HG03139 (cell line): Measurements from ENCODE around the gene SRL.
"Not testable (repeated sequence)": the region's sequence is repeated elsewhere in the genome, so short reads cannot be mapped to it uniquely, and the experiment has no call there.

Source experiments
- ATAC-seq: cut with Tn5 transposase; IDR thresholded peaks from one replicate; pipeline ENCODE4 v1.9.1; 2021; ENCODE audit not compliant: unreplicated experiment

SRL gene

DNA sequence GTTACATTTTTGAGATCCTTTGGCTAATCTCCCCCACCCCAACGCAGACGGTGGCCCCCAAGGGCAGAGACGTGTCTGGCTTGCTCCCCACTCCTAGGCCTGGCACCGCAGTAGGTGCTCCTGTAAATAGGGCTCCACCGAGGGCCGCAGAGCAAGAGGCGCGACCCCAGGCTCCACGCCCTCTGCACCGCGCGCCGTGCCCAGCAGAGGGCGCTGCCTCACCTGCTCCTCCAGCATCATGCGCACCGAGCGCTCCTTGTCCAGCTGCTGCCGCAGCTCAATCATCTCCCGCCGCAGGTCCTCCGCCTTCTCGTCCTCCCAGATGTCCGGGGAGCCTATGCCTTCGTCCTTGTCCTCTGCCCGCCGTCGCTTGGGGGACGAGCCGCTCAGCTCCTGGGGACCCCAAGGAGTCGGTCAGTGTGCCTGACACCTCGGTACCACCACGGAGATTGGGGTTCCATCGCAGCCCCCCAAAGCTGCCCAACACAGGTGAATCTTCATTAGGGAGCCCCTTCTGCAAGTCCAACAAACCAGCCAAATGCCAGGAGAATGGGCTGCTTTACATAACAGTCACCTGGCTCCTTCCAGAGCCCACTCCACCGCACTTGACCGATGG lies 19.8 kb upstream of the SRL start:
- no peak for ATAC-seq

DNA sequence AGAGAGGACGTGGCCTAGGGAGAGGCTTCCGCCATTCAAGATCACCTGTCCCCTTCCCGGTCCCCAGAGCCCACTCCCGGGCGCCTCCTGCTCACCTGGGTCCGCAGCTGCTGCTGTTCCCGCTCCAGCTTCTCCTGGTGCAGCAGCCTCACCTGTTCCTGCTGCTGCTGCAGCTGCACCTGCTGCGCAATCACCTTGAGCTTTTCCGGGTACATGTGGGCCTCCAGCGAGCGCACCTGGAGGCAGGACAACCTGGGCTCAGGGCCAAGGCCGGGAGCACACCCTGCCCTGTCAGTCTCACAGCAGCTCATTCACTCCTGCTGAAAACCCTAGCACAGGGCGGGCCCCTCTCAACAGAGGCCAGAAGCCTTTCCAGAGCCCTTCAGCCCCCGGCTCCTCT lies 18.5 kb upstream of the SRL start:
- ATAC-seq = no peak

DNA sequence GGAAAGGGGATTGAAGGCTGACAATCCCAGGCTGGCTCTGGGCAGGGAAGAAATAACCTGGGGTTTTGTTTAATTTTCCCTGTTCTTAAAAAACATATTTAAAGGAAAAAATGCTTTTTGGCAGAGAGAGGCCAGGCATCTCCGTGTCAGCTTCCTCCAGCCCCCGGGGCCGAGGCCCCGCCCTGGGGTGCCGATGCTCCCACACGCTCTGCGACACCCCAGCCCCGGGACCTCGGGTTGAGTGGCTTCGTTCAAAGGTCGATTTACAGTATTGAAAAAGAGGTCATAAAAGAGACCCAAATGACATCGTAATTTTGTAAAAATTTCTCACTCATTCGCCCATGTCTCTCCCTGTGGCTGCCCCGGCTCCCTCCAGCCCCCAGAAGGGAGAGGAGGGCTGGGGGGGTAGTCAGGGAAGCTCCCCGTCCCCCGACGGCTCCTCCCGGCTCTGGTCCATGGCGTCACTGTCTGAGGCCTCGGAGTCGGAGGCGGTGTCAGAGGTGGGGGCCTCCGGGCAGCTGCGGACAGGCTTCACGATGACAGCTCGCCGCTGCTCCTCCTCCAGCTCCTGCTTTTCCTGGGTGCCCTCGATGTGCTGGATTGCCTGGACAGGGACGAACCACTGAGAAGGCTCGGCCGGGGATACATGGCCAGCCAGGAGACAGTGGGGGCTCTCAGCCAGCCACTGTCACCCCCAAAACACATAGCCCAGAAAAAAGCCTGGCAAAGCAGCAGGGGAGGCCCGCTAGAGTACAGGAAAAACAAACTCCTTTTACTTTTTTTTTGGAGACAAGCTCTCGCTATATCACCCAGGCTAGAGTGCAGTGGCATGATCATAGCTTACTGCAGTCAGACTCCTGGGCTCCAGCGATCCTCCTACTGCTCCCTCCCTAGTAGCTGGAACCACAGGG lies 16.0 kb upstream of the SRL start:
- ATAC-seq = no peak

DNA sequence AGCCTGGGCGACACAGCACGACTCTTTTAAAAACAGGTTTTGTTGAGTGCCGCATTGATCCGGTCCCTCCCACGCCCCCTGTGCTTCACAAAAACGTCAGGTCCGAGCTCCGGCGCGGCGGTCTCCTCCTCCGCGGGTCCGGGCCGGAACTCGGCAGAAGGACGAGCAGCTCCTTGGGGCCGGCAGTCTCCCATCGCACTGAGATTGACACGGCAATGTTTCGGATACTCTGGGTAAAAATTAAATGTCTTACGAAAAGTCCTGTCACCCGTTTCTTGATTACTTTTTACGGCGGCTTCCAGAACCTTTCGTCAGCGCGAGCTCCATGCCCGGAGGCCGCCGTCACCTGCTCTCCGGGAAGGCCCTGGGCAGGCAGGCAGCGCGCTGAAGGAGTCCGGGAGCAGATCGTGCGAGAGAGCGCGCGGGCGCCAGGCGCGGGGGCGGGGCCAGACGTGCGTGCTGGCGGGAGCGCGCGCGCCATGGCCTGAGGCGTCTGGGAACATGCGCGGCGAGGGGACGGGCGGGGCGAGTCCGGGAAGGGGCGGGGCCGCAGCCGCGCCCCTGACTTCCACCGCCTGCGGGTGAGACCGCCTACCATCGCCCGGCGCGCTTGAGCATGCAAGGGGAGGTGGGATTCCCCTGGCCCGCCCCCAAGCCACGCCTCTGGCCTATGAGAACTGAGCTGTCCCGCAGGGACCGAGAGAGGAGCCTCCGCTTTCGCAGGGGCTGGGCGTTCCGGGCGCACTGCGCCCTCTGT lies 11.7 kb upstream of the SRL start:
- ATAC-seq = peak; percentile 92

DNA sequence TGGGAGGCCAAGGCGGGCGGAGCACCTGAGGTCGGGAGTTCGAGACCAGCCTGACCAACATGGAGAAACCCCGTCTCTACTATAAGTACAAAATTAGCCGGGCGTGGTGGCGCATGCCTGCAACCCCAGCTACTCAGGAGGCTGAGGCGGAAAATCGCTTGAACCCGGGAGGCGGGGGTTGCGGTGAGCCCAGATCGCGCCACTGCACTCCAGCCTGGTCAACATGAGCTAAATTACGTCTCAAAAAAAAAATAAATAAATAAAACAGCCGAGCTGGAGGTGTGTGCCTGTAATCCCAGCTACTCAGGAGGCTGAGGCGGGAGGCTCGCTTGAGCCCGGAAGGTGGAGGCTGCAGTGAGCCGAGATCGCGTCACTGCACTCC lies 11.1 kb upstream of the SRL start:
- ATAC-seq = not testable (repeated sequence)

DNA sequence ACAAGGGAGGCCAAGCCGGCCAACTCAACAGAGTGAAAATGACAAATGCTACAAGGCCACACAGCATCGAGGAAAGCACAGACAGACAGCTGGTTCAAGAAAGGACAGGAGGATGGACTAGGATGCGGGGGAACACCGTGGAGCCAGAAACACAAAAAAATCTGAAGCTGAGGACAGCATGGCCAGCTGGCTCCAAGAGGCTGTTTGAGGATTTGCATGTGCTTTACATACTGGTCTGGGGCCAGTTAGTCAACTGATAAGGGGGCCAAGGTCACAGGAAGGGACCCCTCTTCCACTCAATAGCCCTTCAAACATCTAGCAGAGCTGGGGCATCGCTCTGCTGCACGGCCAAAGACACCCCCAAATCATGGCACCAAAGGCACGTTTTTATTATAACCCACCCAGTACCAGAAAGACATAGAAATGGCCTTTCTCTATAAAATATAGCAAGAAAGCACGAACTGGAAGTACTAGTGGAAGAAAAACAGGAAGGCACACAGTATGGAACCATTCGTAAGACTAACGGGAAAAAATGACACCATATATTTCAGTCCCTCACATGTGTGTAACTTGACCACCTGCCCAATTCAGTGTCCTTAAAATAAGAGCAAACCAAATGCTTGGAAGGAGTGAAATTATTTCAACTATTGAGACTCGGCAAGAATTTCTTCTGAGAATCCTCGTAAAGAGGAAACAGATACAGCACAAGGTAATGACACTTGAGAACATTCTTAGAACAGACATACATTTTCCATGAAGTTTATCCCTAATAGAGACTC lies 7.8 kb upstream of the SRL start:
- ATAC-seq = no peak

DNA sequence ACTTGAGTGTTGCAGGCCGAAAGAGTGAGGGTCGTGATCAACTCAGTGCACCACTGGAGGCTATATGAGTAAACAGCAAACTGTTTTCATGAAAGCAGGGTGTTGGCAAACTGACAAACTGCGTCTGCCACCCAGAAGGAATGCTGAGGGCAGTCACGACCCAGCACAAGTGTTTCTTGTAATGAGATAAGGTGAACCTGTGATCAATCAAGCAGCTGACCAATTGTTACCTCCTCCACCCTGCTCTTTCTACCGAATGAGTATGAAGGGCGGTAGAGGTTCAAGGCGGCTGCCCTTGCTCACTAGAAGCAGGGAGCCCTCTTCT lies 5.5 kb upstream of the SRL start:
- ATAC-seq = no peak

DNA sequence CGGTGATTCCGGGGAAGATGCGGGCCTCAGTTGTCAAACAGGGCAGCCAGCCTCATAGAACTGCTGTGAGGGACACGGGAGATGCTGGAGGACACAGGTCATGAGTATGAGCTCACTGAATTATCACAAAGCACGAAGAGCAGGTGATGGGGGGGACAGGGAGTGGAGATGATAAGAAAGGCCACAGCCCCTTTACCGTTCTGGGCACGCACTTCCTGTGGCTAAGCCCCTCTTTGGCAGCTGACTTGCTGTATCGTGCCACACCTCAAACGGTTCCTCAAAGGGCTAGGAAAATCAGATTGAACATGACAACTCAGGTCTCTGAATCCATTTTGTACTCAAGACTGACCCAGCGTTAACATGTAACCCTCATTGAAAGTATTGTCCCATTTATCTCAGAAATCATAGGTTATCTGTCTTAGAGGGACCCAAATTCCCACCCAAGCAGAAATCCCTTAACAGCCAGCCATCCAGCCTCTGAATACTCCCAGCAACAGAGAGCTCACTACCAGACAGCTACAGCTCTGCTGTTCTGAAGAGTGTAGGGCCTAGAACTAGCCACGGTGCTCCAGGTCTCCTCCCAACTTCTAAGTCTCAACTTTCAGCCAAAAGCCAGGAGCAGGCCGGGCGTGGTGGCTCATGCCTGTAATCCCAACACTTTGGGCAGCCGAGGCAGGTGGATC lies 5.0 kb upstream of the SRL start:
- no peak for ATAC-seq

DNA sequence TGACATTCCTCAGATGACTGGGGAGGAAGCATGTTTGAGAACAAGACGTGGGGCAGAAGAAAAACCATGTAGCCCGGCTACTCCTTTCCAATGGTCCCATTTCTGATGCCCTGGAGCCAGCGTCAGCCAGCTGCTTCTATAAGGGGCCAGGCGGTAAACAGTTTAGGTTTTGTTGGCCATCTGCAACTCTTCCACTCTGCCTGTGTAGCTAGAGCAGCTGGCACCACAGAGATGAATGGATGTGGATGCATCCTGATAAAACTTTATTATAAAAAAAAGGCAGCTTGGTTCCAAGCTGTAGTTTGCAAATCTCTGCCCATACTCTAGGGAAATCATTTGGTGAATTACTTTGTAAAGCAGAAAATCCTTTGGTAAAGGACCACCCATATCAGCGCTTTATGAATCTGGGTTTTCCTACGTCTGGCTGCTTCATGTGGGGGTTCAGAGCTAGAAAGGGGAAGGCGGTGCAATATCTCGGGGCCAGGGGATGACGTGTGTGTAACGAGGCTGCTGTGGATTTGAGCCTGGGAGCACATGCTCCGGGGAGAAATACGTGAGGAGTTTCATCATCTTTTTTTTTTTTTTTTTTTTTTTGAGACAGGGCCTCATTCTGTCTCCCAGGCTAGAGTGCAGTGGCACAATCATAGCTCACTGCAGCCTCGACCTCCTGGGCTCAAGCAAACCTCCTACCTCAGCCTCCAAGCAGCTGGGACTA lies 3.4 kb upstream of the SRL start:
- no peak for ATAC-seq

DNA sequence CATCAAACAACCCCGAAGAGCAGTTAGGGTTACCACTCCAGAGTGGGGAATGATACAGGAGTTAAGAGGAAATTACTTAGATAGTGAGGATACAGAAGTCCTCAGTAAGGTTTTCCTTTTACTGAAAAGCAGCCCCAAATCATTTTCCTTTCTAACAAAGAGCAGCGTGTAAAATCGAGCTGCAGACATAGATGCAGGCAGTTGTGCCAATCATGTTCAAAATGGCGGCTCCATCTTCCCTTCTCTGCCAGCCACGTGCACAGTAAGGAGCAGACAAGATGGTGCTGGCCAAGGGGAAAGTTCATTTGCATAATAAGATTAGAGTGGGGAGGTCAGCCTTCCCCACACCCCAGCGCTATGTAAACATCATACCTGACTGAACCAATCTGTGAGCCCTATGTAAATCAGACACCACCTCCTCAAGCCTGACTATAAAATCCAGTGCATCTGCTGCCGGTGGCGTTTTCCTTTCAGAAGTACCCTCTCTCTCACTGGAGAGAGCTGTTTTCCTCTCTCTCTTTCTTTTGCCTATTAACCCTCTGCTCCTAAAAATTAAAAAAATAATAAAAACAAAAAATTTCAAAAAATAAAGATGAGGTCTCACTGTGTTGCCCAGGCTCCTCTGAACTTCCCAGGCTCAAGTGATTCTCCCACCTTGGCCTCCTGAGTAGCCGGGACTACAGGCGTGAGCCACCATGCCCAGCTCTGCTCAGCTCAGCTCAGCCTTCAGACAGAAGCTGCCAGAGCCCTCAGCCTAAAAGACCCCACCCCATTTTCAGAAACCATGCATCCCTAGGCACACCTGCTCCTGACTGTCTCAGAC lies 2.6 kb upstream of the SRL start:
- ATAC-seq = no peak

DNA sequence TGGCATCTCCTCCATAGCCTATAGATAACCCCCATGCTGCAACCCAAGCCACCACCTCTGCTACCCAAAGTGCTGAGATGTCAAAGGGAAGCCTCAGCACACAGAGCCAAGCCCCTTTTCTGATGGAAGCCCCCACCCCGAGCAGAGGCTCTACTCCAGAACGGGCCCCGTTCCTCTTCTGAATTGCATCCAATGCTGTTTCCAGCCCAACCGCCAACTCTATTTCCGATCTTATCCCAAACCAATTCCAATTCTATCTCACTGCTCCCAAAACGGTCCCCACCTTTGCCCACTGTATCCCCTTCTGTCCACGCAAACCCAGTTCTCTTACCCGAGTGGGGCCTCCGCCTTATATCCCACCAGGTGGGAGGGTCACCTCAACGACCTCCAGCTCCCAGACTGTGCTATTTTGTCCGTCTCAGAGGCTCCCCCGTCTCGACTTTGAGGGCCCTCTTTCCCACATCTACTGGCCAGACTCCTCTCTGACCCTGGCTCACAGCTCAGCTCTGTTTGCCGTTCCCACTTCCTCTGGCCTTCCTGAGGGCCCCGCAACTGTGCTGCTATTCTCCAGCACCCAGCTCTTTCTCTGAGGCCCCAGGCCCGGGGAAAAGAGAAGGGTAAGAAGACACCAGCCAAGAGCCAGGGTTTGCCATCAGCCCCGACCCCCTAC lies 487 bp downstream of the SRL start:
- ATAC-seq = no peak

DNA sequence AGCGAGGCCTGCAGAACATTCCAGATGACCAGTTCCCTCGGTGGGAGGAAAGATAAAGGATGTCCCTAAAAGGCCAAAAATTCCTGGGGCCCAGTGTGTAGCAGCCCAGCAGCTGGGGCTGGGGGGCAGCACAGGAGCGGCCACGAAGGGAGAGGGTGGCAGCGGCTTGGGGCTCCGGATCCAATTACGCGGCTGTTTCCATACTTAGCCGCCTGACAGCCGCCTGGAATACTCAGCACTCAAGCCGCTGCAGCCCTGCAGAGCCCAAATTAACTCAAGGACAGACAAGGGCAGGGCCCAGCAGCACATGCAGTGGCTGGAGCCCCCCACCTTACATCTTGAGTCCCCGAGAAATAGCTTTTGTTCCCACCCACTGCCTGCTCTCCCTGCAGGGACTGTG lies 1.3 kb downstream of the SRL start:
- no peak for ATAC-seq

DNA sequence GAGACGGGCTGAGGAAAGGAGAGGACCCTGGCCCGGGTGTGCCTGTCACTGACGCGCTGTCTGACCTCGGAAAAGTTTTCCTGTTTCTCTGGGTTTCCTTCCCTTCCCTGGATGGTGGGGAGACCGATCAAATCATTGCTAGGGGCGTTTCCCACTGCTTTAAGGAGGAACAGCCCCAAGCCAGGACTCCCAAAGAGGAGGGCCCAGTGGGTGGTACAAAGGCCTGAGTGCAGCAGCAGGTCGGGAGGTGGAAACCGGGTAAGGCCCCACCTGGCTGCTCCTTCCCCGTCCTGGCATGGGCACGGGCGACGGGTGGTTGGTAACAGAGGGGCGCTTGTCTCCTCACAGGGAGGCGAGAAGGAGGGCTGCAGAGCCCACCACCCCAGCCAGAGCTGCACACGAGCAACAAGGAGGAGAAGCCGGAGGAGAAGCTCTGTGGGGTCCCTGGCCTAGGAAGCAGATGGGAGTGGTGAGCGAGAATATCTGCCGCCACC lies 2.2 kb downstream of the SRL start:
- ATAC-seq = no peak

DNA sequence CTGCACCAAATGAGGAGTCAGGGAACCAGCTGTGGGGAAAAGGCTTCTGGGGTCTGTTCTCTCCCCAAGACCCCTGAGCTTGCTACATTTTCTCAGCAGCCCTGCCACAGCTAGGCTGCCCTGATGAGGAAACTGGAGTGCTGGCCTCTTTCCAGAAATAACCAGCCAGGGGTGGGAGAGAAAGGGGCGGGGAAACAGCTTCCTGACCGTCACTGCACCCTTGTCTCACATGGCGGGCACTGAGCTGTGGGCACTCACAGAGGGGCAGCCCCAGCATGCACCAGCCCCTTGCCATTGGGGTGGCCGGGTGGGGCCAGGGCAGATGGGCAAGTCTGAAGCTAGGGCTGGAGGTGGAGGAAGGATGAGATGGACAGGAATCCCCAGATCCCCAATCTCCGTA lies 2.9 kb downstream of the SRL start:
- no peak for ATAC-seq

DNA sequence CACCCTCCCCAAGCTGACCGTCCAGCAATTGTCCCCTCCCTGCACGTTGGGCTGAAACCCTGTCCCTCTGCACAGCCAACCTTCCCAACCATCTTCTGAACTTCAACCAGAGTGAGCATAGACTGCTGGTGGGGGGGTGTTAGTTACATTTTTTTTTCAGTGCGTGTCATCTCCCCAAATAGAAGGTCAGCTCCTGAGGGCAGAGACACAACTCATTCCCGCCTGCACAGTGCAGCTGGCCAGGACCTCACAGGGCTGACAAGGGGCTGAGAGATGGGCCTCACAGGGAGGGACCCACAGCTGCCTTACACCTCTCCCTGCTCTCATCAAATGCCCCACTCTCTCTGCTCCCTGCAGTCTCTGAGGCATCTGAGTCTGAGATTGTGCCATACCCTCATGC lies 8.4 kb downstream of the SRL start:
- ATAC-seq = no peak

DNA sequence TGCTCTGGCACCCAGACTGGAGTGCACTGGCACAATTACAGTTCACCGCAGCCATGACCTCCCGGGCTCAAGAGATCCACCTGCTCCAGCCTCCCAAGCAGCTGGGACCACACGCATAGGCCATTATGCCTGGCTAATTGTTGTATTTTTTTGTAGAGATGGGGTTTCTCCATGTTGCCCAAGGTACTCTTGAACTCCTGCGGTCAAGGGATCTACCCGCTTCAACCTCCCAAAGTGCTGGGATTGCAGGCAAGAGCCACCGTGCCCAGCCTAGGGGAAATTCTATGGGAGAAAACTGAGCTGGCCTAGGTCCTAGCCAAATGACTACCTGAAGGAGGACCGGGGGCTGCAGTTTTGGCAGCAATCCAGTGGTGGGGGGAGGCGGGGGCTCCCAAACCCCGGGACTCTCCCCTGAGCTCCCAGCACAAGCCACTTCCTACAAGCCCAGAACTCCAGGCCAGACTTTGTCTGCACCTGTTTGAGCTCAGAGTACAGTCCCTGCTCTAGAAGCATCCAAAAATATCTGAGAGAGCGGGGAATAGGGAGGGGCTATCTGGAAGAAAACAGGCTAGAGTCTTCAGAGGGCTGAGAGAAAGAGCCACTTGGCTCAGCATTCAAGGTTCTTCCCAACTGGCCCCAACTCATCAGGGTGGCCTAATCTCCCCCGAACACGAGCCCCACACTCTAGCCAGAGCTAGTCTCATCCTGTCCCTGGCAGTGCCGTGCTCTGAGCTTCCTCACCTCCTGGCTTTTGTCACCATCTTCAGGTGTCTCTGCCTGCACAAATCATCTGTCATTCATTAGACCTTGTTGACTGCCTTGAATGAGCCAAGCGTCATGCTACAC lies 9.1 kb downstream of the SRL start:
- no peak for ATAC-seq

DNA sequence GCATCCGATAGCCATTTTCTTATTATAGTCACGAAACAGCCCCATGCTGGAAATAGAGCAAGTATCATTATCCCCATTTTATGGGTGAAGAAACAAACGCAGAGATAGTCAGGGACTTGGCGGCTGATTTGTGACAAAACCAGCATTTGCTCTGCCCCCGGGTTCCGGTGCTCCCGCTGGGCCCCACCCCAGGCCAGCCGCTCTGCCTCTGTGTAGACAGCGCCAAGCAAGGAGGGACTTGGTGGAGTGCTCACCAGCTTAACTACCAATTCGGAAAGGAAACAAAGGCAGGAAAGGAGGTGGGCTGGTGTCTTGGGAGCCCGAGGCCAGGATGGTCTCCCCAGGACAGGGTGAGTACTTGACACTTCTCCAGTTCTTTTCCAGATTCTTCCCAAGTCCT lies 10.0 kb downstream of the SRL start:
- ATAC-seq = no peak

DNA sequence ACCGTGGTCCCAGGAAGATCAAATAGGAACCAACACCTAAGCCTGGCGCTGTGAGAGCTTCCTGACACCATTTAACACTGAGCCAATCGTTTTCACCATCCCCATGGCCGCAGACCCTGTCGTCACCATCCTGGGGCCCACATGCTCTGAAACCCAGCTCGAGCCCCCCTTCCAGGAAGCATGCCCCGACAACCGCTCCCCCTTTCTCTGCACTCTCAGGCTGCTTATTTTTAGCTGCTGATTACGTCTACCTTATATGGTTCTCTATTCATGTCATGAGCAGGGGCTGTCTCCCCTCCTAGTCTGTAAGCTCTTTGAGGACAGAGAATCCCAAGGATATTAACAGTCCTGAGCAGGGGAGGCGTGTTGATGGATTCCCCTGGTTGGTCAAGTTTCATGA lies 10.5 kb downstream of the SRL start:
- no peak for ATAC-seq
